ENCODE measurements around the gene ITGA3. TPM values are rescaled to one million over a fixed set of nuclear protein-coding genes. Genes with fewer than 3 reads are reported as not detected.

ITGA3 gene
- total and polyA plus RNA-seq, 2 of the 13 experiments (the other 11 are each of a cell fraction or from before 2014, with no cell fraction given), result 0.48 to 0.69 TPM

DNA sequence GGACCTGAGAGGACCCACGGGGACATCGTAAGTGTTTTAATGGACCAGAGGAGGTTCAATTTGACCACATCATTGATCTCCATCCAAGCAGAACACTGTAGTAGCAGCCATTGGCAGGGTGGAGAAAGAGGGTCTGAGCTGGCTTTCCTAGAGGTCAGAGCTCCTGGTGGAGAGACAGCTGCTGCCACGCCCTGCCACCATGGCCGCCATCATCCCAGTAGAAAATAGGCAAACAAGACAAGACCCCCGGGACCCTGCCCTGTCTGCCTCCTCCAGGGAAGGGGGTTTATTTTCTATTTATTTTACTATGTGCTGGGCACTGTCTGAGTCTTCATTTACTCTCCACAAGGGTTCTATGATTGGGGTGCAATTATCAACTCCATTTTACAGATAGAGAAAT, 11.4 kb upstream of the ITGA3 start (continued):
- TF ChIP-seq, protein P1, sequence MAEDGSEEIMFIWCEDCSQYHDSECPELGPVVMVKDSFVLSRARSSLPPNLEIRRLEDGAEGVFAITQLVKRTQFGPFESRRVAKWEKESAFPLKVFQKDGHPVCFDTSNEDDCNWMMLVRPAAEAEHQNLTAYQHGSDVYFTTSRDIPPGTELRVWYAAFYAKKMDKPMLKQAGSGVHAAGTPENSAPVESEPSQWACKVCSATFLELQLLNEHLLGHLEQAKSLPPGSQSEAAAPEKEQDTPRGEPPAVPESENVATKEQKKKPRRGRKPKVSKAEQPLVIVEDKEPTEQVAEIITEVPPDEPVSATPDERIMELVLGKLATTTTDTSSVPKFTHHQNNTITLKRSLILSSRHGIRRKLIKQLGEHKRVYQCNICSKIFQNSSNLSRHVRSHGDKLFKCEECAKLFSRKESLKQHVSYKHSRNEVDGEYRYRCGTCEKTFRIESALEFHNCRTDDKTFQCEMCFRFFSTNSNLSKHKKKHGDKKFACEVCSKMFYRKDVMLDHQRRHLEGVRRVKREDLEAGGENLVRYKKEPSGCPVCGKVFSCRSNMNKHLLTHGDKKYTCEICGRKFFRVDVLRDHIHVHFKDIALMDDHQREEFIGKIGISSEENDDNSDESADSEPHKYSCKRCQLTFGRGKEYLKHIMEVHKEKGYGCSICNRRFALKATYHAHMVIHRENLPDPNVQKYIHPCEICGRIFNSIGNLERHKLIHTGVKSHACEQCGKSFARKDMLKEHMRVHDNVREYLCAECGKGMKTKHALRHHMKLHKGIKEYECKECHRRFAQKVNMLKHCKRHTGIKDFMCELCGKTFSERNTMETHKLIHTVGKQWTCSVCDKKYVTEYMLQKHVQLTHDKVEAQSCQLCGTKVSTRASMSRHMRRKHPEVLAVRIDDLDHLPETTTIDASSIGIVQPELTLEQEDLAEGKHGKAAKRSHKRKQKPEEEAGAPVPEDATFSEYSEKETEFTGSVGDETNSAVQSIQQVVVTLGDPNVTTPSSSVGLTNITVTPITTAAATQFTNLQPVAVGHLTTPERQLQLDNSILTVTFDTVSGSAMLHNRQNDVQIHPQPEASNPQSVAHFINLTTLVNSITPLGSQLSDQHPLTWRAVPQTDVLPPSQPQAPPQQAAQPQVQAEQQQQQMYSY (CRISPR knock-in tag; IDR thresholded peaks at IDR 0.05), result no peak
- no peak for TF ChIP-seq SMAD3 (CRISPR knock-in tag; IDR thresholded peaks at IDR 0.05)
- TF ChIP-seq, protein P2, sequence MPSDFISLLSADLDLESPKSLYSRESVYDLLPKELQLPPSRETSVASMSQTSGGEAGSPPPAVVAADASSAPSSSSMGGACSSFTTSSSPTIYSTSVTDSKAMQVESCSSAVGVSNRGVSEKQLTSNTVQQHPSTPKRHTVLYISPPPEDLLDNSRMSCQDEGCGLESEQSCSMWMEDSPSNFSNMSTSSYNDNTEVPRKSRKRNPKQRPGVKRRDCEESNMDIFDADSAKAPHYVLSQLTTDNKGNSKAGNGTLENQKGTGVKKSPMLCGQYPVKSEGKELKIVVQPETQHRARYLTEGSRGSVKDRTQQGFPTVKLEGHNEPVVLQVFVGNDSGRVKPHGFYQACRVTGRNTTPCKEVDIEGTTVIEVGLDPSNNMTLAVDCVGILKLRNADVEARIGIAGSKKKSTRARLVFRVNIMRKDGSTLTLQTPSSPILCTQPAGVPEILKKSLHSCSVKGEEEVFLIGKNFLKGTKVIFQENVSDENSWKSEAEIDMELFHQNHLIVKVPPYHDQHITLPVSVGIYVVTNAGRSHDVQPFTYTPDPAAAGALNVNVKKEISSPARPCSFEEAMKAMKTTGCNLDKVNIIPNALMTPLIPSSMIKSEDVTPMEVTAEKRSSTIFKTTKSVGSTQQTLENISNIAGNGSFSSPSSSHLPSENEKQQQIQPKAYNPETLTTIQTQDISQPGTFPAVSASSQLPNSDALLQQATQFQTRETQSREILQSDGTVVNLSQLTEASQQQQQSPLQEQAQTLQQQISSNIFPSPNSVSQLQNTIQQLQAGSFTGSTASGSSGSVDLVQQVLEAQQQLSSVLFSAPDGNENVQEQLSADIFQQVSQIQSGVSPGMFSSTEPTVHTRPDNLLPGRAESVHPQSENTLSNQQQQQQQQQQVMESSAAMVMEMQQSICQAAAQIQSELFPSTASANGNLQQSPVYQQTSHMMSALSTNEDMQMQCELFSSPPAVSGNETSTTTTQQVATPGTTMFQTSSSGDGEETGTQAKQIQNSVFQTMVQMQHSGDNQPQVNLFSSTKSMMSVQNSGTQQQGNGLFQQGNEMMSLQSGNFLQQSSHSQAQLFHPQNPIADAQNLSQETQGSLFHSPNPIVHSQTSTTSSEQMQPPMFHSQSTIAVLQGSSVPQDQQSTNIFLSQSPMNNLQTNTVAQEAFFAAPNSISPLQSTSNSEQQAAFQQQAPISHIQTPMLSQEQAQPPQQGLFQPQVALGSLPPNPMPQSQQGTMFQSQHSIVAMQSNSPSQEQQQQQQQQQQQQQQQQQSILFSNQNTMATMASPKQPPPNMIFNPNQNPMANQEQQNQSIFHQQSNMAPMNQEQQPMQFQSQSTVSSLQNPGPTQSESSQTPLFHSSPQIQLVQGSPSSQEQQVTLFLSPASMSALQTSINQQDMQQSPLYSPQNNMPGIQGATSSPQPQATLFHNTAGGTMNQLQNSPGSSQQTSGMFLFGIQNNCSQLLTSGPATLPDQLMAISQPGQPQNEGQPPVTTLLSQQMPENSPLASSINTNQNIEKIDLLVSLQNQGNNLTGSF (CRISPR knock-in tag; IDR thresholded peaks at IDR 0.05), result no peak
- TF ChIP-seq, protein P3, sequence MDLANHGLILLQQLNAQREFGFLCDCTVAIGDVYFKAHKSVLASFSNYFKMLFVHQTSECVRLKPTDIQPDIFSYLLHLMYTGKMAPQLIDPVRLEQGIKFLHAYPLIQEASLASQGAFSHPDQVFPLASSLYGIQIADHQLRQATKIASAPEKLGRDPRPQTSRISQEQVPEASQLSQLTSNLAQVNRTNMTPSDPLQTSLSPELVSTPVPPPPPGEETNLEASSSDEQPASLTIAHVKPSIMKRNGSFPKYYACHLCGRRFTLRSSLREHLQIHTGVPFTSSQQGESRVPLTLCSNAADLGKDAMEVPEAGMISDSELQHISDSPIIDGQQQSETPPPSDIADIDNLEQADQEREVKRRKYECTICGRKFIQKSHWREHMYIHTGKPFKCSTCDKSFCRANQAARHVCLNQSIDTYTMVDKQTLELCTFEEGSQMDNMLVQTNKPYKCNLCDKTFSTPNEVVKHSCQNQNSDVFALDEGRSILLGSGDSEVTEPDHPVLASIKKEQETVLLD (CRISPR knock-in tag; IDR thresholded peaks at IDR 0.05; ENCODE audit: low read depth), result no peak
- no peak for TF ChIP-seq ZSCAN25 (CRISPR knock-in tag; IDR thresholded peaks at IDR 0.05)
- no peak for TF ChIP-seq DMAP1 (CRISPR knock-in tag; IDR thresholded peaks at IDR 0.05)
- TF ChIP-seq, protein P4, sequence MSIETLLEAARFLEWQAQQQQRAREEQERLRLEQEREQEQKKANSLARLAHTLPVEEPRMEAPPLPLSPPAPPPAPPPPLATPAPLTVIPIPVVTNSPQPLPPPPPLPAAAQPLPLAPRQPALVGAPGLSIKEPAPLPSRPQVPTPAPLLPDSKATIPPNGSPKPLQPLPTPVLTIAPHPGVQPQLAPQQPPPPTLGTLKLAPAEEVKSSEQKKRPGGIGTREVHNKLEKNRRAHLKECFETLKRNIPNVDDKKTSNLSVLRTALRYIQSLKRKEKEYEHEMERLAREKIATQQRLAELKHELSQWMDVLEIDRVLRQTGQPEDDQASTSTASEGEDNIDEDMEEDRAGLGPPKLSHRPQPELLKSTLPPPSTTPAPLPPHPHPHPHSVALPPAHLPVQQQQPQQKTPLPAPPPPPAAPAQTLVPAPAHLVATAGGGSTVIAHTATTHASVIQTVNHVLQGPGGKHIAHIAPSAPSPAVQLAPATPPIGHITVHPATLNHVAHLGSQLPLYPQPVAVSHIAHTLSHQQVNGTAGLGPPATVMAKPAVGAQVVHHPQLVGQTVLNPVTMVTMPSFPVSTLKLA (IDR thresholded peaks at IDR 0.05), result no peak
- no peak for TF ChIP-seq NR1H2 (CRISPR knock-in tag; IDR thresholded peaks at IDR 0.05; ENCODE audit: borderline replicate concordance, low read depth)
- no peak for TF ChIP-seq KDM1A (CRISPR knock-in tag; IDR thresholded peaks at IDR 0.05)
- TF ChIP-seq, protein P5, sequence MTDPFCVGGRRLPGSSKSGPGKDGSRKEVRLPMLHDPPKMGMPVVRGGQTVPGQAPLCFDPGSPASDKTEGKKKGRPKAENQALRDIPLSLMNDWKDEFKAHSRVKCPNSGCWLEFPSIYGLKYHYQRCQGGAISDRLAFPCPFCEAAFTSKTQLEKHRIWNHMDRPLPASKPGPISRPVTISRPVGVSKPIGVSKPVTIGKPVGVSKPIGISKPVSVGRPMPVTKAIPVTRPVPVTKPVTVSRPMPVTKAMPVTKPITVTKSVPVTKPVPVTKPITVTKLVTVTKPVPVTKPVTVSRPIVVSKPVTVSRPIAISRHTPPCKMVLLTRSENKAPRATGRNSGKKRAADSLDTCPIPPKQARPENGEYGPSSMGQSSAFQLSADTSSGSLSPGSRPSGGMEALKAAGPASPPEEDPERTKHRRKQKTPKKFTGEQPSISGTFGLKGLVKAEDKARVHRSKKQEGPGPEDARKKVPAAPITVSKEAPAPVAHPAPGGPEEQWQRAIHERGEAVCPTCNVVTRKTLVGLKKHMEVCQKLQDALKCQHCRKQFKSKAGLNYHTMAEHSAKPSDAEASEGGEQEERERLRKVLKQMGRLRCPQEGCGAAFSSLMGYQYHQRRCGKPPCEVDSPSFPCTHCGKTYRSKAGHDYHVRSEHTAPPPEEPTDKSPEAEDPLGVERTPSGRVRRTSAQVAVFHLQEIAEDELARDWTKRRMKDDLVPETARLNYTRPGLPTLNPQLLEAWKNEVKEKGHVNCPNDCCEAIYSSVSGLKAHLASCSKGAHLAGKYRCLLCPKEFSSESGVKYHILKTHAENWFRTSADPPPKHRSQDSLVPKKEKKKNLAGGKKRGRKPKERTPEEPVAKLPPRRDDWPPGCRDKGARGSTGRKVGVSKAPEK (CRISPR knock-in tag; IDR thresholded peaks at IDR 0.05; ENCODE audit: borderline replicate concordance), result no peak
- TF ChIP-seq ZNF234 (CRISPR knock-in tag; conservative IDR thresholded peaks at IDR 0.05), result no peak
